MV-4-11 (cell line): ENCODE measurements around the gene BAZ2B.

Experiments used
- DNase-seq: peaks from one replicate; lab custom pipeline; 2025; lab: John Stamatoyannopoulos, UW

BAZ2B gene

GRCh38 chr2:159317392-159318088 lies 298.8 kb downstream of the BAZ2B start:
- peak; percentile 19 for DNase-seq

GRCh38 chr2:159307942-159308341 lies 308.4 kb downstream of the BAZ2B start:
- no peak for DNase-seq

- DNase-seq: no peak
These were observed 315.8 kb downstream of the BAZ2B start for GRCh38 chr2:159300586-159300985.

- no peak for DNase-seq
These were observed 317.4 kb downstream of the BAZ2B start for GRCh38 chr2:159298967-159299366.

- peak; percentile 69 for DNase-seq
These were observed 319.2 kb downstream of the BAZ2B start for GRCh38 chr2:159297042-159297707.

- DNase-seq: no peak
These were observed 324.2 kb downstream of the BAZ2B start for GRCh38 chr2:159292157-159292556.

GRCh38 chr2:159290289-159290907 lies 325.9 kb downstream of the BAZ2B start:
- peak; percentile 91 for DNase-seq

GRCh38 chr2:159287733-159288132 lies 328.6 kb downstream of the BAZ2B start:
- no peak for DNase-seq

GRCh38 chr2:159286709-159287441 lies 329.5 kb downstream of the BAZ2B start:
- peak; percentile 96 for DNase-seq

- DNase-seq: peak; percentile 18
These were observed 330.2 kb downstream of the BAZ2B start, which contains the start of gene WDSUB1 for GRCh38 chr2:159285929-159286708. WDSUB1 (minus strand) TSS chr2:159286703; CDS start chr2:159283069, 3,634 bp downstream.

- no peak for DNase-seq
These were observed 330.9 kb downstream of the BAZ2B start for GRCh38 chr2:159285433-159285832.

GRCh38 chr2:159283529-159283928 lies 332.8 kb downstream of the BAZ2B start:
- DNase-seq: no peak

- no peak for DNase-seq
These were observed 335.3 kb downstream of the BAZ2B start for GRCh38 chr2:159281002-159281401.

GRCh38 chr2:159279700-159280099 lies 336.6 kb downstream of the BAZ2B start:
- DNase-seq: no peak

GRCh38 chr2:159275111-159275510 lies 341.2 kb downstream of the BAZ2B start:
- DNase-seq: no peak

- DNase-seq: no peak
These were observed 344.2 kb downstream of the BAZ2B start for GRCh38 chr2:159272156-159272555.

- no peak for DNase-seq
These were observed 345.5 kb downstream of the BAZ2B start for GRCh38 chr2:159270744-159271379.
